Measurements from ENCODE around the gene IL18R1.

GRCh38 chr2:102376052-102376591 is 20.5 kb downstream of the IL18R1 start:
- TF ChIP-seq, protein P1, sequence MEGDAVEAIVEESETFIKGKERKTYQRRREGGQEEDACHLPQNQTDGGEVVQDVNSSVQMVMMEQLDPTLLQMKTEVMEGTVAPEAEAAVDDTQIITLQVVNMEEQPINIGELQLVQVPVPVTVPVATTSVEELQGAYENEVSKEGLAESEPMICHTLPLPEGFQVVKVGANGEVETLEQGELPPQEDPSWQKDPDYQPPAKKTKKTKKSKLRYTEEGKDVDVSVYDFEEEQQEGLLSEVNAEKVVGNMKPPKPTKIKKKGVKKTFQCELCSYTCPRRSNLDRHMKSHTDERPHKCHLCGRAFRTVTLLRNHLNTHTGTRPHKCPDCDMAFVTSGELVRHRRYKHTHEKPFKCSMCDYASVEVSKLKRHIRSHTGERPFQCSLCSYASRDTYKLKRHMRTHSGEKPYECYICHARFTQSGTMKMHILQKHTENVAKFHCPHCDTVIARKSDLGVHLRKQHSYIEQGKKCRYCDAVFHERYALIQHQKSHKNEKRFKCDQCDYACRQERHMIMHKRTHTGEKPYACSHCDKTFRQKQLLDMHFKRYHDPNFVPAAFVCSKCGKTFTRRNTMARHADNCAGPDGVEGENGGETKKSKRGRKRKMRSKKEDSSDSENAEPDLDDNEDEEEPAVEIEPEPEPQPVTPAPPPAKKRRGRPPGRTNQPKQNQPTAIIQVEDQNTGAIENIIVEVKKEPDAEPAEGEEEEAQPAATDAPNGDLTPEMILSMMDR (IDR thresholded peaks at IDR 0.05 in 2 of 3, conservative IDR thresholded peaks at IDR 0.05 in 1 of 3; ENCODE audit: insufficient read depth in 2 of 3, low read depth in 1 of 3, low read length in 3 of 3): no peak
- TF ChIP-seq CBX5 (IDR thresholded peaks at IDR 0.05; ENCODE audit: borderline replicate concordance, low read depth): no peak
- TF ChIP-seq ZNF589 (CRISPR knock-in tag; IDR thresholded peaks at IDR 0.05; ENCODE audit: low read depth): no peak
- TF ChIP-seq, protein P2, sequence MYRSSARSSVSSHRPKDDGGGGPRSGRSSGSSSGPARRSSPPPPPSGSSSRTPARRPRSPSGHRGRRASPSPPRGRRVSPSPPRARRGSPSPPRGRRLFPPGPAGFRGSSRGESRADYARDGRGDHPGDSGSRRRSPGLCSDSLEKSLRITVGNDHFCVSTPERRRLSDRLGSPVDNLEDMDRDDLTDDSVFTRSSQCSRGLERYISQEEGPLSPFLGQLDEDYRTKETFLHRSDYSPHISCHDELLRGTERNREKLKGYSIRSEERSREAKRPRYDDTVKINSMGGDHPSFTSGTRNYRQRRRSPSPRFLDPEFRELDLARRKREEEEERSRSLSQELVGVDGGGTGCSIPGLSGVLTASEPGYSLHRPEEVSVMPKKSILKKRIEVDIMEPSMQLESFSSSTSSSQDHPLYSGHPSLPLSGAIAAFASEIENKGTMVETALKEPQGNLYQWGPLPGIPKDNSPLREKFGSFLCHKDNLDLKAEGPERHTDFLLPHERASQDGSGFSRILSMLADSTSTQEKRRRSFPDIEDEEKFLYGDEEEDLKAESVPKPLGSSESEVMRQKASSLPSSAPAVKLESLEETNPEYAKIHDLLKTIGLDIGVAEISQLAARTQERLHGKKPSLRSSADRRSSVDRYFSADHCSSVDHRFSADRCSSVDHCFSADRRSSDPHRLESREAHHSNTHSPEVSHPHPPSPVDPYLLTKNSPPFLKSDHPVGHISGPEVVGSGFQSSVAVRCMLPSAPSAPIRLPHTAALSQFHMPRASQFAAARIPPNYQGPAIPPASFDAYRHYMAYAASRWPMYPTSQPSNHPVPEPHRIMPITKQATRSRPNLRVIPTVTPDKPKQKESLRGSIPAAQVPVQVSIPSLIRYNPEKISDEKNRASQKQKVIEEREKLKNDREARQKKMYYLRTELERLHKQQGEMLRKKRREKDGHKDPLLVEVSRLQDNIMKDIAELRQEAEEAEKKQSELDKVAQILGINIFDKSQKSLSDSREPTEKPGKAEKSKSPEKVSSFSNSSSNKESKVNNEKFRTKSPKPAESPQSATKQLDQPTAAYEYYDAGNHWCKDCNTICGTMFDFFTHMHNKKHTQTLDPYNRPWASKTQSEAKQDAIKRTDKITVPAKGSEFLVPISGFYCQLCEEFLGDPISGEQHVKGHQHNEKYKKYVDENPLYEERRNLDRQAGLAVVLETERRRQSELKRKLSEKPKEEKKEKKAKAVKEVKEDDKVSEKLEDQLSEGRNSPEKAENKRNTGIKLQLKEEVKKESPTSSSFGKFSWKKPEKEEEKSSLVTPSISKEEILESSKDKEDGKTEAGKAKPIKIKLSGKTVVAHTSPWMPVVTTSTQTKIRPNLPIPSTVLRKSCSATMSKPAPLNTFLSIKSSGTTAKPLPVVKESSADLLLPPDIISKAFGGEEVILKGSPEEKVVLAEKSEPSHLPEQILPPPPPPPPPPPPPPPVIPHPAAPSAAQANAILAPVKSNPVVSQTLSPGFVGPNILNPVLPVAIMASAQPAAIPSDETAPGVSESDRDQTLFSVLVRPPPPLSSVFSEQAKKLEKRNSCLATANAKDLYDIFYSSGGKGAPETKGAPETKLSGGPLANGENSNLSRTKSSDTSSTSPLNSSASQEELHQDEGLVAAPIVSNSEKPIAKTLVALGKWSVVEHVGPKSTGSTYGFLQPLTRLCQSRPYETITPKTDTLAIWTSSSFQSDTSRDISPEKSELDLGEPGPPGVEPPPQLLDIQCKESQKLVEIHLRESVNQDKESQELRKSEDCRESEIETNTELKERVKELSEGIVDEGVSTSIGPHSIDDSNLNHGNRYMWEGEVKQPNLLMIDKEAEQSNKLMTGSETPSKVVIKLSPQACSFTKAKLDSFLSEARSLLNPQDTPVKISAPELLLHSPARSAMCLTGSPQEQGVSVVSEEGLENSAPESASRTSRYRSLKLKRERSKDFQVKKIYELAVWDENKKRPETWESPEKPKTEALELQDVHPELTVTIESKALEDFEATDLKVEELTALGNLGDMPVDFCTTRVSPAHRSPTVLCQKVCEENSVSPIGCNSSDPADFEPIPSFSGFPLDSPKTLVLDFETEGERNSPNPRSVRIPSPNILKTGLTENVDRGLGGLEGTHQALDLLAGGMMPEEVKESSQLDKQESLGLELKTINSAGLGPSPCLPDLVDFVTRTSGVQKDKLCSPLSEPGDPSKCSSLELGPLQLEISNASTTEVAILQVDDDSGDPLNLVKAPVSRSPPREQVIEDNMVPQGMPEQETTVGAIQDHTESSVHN (IDR thresholded peaks at IDR 0.05; ENCODE audit: borderline replicate concordance in 1 of 2, low read depth in 1 of 2): no peak
- no peak for TF ChIP-seq BACH1 (tag; IDR thresholded peaks at IDR 0.05)
- TF ChIP-seq ZNF274 (IDR thresholded peaks at IDR 0.05; ENCODE audit: borderline replicate concordance, low read depth, low read length): no peak
- no peak for TF ChIP-seq EP300 (IDR thresholded peaks at IDR 0.05; ENCODE audit: low read length)
- TF ChIP-seq POLR2A (conservative IDR thresholded peaks at IDR 0.05): no peak
- no peak for TF ChIP-seq FOXA1 (IDR thresholded peaks at IDR 0.05; ENCODE audit: borderline replicate concordance)
- TF ChIP-seq CHD1 (IDR thresholded peaks at IDR 0.05; ENCODE audit: low read length): no peak

Measured in K562 (cell line).